GM21526 (cell line): ENCODE measurements around the gene CREB3L2.
"Not testable (repeated sequence)": the region's sequence is repeated elsewhere in the genome, so short reads cannot be mapped to it uniquely, and the experiment has no call there.

Experiments used
- ATAC-seq: cut with Tn5 transposase; IDR thresholded peaks from one replicate; pipeline ENCODE4 v1.9.1; 2021; ENCODE audit warnings: moderate library complexity; ENCODE audit not compliant: unreplicated experiment, low FRiP score

CREB3L2 gene

DNA sequence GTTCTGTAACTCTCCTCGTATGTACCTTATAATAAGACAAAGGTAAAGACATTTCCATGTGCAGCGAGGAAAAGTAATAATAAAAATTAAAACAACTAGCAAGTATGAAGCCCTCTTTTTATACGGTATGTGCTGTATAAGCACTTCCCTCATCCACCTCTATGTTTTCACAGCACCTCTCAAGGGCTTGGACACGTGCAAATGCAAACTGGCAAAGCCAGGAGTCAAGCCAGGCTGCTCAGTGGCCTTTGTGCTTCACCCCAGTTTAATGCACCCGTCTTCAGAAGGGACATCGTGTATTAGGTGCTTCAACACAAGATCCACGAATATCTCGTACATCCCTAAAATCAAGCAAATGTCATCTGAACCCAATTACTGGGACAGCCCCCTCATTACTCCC lies 153.8 kb downstream of the CREB3L2 start:
- ATAC-seq: no peak

DNA sequence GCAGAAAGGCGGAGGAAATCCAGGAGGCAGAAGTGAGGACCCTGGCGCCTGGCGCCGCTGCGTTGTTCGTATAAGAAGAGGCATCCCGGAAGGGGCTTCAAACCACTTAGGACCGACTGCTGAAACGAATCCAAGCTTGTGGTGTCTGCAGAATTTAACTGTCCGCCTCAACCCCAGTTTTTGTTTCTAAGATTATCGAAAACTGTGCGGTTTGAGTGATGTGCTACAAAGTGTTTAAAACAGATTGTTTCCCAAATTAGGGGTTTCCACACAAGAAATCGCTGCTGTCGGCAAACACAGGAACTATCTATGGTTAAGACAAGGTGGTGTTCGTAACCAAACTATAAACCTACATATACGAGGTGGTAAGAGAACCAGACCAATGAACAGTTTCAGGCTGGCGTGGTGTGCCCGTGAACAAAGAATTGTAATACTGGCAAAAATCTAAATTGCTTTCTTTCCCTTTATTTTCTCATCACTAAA lies 154.3 kb downstream of the CREB3L2 start:
- no peak for ATAC-seq

DNA sequence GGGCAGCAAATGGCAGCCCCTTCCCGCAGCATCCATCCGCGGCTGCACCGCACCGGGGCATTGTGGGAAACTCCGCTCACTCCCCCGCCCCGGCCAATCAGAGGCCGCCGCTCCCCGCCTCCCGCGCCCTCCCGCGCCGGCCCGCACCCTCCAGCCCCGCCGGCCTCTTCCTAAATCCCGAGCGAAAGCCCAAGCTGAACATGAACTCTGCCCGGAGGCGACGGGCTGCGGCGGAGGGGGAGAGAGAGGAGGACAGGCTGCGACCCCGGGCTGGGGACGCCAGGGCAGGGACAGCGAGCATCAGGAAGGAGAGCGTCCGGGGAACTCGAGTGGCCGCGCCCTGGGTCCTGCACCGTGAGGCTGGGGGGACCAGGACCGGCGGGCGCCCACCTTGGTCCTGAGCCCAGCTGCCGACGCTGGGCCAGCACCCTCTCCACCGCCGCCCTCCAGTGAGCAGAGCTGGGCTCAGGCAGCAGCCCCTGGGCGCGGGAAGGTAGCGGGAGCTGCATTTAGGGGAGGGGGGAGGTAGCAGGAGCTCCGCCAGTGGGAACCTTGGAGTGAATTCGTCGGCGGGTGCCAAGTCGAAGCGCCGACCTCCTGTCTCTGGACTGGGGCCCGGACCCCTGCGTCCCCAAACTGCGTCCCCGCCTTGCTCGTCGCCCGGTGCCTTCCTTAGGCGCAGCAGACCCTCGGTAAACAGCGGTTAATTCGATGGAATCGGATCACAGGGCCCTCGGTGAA lies 154.9 kb downstream of the CREB3L2 start, which contains the start of gene DGKI:
Gene DGKI (minus strand): TSS at position 148 of the 741 bp plus-strand sequence.
- ATAC-seq: no peak

- ATAC-seq: no peak
Measured at GRCh38 chr7:137846549-137846826, 155.4 kb downstream of the CREB3L2 start.

DNA sequence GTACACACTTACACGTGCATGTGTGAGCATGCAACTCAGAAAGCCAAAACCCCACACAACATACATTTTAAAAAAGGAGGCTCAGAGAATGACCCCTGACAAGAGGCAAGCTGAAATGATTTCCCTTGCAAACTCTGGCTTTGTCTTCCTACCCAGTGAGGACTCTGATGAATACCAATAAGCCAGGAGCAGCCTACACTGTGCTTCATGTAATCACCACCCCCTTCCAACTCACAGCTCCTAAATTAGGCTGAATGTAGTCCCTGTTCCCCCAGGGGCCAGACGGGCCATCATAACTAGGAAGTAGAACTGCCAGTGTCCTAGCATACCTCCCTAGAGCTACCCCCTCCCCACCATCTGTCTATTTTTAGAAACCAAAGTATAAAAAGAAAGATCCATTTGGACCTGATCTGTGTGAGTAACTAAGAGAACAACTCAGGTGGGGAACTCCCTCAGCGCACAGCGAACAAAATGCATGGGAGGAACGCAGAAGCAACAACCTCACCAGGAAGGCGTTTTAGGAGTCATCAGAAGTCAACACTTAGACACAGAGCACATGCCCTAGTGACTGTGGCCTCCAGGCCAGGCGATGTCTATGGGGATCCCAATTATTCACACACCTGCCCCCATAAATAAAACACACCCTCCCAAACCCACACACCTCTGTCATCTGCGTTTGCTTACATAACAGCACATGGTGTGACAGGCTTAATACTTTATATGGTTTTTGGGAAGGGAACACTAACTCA lies 157.0 kb downstream of the CREB3L2 start:
- no peak for ATAC-seq

GRCh38 chr7:137839903-137840779 lies 161.7 kb downstream of the CREB3L2 start:
- no peak for ATAC-seq

DNA sequence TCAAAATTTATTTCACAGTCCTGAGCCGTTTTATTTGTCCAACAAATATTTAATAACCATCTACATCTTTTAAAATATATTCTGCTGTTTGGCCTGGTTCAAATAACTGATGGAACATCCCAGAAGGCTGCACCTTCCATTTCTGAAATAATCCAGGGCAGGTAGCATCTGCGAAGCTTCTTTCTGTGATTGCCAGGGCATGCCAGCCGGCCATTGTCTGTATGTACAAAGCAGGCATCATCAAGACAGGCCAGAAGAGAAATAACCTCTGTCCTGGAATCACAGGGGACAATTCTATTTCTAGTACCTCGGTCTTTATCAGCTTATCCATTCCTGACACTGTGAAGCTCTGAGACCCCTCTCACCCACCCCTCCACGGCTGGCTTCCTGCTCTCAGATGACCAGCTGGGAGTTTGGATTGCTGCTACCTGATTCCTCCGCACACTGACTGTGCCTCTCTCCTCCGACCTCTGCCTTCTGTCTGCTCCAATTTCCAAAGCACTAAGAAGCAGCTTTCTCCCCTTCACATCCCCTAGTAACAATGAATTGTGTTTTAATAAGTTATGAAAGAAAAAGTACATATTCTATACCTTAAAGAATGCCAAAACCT lies 163.1 kb downstream of the CREB3L2 start:
- ATAC-seq: no peak

DNA sequence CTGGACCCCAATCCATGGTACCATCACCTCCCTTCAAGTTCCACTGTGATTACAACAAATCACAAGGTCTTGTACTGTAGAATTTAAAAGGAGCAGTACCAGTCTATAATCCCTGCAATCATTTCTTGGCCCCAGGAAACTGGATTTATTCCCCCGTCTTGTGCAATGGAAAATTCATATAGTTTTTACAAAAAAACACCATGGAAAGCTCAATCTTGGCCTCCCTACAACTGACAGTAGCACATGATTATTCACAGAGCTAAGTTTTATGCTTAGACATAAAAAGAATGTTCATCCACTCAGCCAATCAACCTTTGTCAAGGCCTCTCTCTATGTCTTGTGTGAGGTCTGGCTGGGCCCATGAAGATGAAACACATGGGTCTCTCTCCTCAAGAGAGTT lies 165.3 kb downstream of the CREB3L2 start:
- no peak for ATAC-seq

DNA sequence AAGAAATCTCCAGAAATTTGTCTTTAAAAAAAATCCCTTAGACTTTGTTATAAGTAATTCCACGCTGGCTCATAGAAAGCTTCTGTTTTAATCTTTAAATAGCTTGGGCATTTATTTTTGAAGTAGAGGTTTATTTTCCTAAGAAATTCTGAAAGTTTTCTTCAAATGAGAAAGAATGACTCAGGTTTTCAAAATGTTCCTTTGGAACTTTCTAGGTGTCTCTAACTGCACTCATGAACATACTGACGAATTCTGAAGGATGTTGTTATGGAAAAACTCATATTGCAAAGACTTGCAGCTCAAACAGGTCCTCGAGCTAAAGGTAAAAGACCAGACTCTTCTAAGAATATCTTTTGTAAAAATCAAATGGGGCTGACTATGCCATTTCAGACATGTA lies 165.8 kb downstream of the CREB3L2 start:
- no peak for ATAC-seq

DNA sequence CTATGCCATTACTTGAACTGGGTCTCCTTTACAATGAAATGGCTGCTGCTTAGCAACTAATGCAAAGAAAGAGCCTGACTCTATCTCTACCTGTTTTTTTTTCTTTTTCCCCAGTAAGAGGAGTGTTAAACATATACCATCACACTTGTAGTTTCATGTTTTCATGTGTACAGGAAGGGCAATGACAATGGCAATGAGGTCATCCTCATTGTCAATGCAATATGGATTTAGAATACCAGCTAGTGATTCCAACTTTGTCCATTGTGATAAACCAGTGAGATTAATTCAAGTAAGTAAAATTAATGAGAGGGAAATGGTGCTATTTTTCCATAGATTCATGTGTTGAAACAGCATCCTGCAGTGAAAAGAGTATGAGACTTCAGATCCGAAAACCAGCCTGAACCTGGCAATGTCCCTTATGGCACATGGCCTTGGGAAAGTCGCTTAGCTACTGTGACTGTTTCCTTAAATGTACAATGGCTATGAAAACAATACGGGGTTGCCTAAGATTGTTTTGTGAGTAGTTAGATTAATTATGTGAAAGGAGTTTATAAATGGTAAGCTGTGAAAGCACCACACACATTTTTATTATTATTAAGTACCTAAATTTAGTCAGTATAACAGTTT lies 166.3 kb downstream of the CREB3L2 start:
- ATAC-seq: no peak

- ATAC-seq: no peak
Measured at GRCh38 chr7:137834552-137834951, 167.3 kb downstream of the CREB3L2 start.

GRCh38 chr7:137832990-137833389 lies 168.9 kb downstream of the CREB3L2 start:
- ATAC-seq: not testable (repeated sequence)

DNA sequence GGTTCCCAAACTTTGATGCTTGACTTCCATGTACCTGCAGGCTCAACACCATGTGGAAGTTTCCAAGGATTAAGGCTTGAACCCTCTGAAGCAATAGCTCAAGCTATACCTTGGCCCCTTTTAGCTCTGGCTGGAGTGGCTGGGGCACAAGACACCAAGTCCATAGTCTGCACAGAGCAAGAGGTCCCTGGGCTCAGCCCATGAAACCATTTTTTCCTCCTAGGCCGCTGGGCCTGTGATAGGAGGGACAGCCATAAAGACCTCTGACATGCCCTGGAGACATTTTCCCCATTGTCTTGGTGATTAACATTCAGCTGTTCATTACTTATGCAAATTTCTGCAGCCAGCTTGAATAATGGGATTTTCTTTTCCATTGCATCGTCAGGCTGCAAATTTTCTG lies 169.5 kb downstream of the CREB3L2 start:
- no peak for ATAC-seq

- not testable (repeated sequence) for ATAC-seq
Measured at GRCh38 chr7:137831555-137831954, 170.3 kb downstream of the CREB3L2 start.

- no peak for ATAC-seq
Measured at GRCh38 chr7:137829337-137829992, 172.4 kb downstream of the CREB3L2 start.

DNA sequence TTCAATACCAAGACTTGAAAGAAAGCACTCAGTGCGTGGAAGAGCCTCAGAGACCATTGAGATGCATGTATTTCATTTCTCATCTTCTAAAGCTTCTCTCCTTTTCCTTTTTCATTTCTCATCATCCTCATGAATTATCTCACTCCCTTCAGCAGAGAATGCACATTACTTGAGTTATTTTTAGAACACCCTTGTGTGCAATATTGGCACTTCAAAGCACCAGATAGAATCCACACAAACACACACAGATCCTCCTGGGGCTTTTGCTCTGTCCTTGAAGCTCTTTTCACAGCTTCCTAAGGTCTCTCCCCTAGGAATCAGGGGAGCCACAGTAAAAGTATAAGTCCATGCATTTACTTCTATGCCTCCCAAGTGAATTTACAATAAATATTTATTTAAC lies 173.4 kb downstream of the CREB3L2 start:
- no peak for ATAC-seq

GRCh38 chr7:137825489-137825888 lies 176.4 kb downstream of the CREB3L2 start:
- no peak for ATAC-seq
